NCI-H524 treated with DMSO at 0.1 percent for 48 hours (cell line): ENCODE results near the gene OIT3.
"Not testable (repeated sequence)": the region's sequence is repeated elsewhere in the genome, so short reads cannot be mapped to it uniquely, and the experiment has no call there.

Experiments
- DNase-seq: peaks from one replicate; lab custom pipeline; 2025; lab: John Stamatoyannopoulos, UW

The OIT3 gene

DNA sequence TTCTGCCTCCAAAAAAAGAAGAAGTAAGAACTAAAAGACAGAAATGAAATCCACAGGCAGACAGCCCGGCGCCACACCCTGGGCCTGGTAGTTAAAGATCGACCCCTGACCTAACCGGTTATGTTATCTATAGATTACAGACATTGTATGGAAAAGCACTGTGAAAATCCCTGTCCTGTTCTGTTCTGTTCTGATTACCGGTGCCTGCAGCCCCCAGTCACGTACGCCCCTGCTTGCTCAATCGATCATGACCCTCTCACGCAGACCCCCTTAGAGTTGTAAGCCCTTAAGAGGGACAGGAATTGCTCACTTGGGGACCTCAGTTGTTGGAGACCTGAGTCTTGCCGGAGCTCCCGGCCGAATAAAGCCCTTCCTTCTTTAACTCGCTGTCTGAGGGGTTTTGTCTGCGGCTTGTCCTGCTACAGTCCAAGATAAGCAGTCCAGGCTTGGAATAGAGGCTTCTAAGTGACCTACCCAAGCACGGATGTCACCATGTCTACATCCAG lies 10.5 kb downstream of the OIT3 start:
- DNase-seq, result not testable (repeated sequence)

DNA sequence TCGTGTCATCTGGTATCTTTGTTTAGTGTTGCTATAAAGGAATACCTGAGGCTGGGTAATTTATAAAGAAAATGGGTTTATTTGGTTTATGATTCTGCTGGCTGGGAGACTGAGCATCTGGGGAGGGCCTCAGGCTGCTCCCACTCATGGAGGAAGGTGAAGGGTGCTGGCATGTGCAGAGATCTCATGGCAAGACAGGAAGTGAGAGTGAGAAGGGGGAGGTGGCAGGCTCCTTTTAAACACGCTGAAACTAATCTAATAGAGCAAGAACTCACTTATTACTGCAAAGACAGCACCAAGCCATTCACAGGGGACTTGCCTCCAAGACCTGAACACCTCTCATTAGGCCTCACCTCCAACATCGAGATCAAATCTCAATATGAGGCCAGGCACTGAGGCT lies 11.3 kb downstream of the OIT3 start:
- no peak for DNase-seq

DNA sequence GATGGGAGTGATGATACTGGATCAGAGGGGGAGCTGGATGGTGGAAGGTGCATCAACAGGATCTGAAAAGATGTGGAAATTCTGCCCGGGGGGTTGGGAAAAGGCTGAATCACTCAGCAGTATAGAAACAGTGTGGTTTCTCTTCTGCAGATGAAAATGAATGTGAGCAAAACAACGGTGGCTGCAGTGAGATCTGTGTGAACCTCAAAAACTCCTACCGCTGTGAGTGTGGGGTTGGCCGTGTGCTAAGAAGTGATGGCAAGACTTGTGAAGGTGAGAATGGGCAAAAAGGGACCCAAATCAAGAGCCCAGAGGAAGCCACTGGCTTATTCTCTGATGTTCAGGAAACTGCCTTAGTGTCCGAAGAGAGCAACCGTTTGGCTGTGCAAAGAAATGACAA lies 12.9 kb downstream of the OIT3 start:
- no peak for DNase-seq

DNA sequence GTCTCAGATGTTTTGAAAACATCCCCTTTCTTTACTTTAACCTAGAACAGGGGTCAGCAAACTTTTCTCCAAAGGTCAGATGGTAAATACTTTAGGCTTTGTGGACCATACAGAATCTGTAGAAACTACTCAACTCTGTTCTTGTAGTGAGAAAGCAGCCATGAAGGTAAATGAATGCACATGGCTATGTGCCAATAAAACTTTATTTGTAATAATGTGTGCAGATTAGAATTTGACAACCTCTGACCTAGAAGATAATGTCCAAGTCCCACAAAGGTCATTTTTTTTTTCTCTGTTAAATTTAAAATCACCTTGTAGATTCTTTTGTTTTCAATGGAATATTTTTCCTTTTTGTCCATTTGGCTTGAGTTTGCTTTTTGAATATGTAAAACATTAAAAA lies 17.2 kb downstream of the OIT3 start:
- DNase-seq, result no peak

DNA sequence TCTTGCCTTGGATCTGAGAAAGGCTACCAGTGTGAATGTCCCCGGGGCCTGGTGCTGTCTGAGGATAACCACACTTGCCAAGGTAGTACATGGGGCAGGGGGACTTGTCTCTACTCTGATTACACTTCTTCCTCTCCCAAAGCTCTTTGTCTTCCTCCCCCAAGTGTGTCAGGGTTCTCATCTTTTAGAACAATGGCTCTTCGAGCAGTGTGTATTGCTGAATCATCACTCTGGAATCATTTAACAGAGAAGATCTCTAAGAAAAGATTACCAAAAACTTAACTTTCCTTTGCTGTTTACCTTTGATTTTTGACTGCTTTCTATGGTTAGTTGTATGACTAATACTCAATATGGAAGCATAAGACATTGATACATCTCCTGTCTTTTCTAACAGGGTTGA lies 18.2 kb downstream of the OIT3 start:
- no peak for DNase-seq

DNA sequence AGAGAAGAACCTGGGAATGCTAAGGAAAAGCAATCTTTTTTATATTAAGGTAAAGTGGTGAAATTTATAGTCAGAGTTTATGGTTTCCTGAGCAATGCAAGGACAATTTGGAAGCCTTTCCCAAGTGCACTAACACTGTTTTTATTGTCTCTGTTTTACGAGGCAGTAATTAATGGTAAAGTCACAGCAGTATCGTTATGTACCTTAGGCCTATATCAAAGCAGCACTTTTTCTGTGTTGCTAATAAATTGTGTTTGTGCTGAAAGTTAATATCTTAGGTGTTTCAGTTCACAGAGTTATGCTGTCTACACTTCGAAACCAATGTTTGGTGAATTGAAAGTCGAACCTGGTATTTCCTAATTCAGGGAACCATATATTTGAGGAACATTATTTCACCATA lies 19.2 kb downstream of the OIT3 start:
- no peak for DNase-seq

DNA sequence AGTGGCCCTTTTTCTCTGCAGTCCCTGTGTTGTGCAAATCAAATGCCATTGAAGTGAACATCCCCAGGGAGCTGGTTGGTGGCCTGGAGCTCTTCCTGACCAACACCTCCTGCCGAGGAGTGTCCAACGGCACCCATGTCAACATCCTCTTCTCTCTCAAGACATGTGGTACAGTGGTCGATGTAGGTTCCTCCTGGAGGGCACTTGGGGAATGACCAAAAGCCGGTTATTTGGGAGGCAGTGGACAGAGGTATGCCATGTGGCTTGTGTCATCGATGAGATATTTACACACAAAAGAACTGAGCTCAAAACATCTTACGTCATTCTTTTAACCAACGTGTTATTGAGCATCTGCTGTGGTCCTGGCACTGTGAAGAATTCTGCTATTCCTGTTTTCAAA lies 19.7 kb downstream of the OIT3 start:
- DNase-seq, result no peak

DNA sequence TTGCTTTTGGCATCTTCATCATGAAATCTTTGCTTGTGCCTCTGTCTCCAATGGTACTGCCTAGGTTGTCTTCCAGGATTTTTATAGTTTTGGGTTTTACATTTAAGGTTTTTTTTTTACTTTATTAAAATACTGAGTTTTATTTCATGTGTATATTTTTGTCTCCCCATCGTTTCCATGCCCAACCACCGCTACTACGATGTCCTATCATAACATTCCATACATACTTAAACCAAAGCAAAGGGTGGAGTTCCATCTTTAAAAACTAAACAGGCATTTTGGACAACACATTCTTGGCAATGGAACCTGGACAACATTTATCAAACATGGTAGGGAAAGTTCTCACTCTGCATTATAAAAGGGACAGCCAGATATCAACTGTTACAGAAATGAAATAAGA lies 23.7 kb downstream of the OIT3 start:
- not testable (repeated sequence) for DNase-seq

DNA sequence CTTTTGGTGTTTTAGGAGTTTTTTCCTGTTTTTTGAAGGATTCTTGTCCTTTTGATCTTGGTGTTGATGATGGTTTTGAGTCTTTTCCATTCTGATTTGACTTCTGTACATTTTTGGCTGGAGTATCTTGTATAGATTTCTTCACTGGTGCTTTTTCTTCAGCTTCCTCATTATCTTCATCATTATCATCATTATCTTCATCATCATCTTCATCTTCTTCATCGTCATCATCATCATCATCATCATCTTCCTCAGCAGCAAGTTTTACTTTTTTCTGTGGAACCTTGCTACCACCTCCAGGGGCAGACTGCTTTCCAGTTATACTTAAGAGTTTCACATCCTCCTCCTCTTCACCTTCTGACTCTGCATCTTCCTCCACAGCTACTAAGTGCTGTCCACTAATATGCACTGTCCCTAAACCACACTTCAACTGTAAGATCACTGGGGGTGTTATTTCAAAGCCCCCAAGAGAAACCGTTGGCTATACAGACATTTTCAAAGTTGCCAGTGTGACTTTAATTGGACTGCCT lies 24.3 kb downstream of the OIT3 start:
- DNase-seq, result not testable (repeated sequence)

DNA sequence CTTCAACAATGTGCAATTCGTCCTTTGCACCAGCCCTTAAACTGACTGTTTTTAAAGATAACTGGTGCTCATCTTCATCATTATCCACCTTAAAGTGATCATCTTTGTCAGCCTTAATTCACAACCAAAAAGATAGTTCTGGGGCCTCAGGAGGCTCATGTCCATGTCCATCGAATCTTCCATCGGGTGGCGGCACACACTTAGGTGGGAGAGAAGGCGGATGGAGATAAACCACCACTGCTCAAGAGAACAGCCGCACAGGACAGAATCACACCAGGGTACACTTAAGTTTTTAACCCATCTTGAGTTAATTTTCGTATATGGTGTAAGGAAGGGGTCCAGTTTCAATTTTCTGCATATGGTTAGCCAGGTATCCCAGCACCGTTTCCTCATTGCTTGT lies 24.8 kb downstream of the OIT3 start:
- DNase-seq, result no peak

DNA sequence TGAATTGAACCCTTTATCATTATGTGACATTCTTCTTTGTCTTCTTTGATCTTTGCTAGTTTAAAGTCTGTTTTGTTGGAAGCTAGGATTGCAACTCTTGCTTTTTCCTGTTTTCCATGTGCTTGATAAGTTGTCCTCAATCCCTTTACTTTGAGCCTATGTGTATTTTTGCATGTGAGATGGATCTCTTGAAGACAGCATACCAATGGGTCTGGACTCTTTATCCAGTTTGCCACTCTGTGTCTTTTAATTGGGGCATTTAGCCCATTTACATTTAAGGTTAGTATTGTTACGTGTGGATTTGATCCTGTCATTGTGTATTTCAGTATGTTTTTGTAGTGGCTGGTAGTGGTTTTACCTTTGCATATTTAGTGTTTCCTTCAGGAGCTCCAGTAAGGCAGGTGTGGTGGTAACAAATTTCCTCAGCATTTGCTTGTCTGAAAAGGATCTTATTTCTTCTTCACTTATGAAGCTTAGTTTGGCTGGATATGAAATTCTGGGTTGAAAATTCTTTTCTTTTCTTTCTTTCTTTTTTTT lies 27.7 kb downstream of the OIT3 start:
- not testable (repeated sequence) for DNase-seq

DNA sequence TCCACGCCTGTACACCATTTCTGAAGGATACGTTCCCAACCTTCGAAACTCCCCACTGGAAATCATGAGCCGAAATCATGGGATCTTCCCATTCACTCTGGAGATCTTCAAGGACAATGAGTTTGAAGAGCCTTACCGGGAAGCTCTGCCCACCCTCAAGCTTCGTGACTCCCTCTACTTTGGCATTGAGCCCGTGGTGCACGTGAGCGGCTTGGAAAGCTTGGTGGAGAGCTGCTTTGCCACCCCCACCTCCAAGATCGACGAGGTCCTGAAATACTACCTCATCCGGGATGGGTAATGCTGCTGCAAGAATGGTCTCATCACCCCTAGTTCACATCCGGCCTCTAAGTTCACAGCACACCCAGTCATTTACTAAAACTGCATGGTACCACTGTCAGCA lies 30.8 kb downstream of the OIT3 start:
- no peak for DNase-seq

DNA sequence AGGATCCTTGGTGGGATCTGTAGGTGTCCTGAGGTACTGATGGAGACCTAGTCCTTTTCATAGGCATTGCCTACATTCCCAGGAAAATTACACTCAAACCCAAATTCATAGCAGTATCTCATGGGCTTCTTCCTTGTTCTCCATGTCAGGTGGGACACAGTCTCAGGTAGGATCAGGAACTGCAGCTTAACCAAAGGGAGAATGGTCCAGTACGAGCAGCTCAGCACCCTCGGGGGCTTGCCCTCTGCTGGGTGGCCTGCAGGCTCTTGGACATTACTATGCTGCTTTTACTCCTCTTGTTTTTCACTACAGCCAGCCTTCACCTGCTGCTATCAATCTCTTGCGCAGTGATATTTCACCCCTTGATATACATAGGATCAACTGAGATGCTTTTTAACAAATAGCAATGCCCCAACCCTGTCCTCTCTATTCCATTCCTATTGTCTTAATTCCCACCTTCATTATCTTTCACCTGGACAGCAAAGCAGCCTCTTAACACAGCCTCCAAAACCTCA lies 32.5 kb downstream of the OIT3 start:
- DNase-seq, result no peak

DNA sequence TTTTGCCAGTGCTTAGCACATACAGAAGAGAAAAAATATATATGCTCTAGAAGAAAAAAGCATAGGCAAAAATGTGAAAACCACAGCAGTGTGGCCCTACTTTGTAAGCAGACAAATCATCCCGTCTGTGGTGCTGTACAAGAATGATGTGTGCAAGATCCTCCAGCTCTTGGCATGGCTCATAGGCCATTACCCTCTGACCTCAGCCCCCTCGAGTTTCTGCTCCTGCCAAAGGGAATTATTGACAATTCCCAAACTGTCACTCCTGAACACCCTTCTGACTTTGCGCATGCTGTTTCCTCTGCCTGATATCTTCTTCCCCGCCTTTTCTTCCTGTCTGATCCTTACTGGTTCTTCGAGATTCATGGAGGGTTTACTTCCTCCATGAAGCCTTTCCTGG lies 33.9 kb downstream of the OIT3 start:
- DNase-seq, result no peak

DNA sequence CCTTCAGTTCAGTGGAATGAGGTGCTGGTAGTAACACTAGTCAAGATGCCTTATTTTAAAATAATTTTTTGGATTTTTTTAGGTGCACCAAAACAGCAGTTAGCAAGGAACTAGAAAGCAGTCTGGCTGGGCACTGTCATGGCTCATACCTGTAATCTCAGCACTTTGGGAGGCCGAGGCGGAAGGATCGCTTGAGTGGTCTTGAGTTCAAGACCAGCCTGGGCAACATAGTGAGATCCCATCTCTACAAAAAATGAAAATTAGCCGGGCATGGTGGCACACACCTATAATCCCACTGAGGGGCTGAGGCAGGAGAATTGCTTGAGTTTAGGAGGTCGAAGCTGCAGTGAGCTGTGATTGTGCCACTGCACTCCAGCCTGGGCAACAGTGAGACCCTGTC lies 35.3 kb downstream of the OIT3 start:
- no peak for DNase-seq

DNA sequence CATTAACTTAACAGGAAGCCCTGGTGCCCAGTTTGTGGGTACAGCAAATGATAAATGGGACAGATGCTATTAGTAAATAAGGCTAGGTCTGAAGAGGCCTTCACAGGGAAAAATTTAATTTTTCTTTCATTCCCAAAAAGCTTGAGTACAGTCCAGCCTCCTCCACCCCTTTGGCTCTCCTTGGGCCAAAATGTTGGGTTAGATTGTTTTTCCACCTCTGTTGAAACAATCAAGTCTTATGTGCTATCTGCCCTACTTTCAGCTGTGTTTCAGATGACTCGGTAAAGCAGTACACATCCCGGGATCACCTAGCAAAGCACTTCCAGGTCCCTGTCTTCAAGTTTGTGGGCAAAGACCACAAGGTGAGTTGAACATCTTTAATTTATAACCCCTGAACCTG lies 36.7 kb downstream of the OIT3 start:
- no peak for DNase-seq

DNA sequence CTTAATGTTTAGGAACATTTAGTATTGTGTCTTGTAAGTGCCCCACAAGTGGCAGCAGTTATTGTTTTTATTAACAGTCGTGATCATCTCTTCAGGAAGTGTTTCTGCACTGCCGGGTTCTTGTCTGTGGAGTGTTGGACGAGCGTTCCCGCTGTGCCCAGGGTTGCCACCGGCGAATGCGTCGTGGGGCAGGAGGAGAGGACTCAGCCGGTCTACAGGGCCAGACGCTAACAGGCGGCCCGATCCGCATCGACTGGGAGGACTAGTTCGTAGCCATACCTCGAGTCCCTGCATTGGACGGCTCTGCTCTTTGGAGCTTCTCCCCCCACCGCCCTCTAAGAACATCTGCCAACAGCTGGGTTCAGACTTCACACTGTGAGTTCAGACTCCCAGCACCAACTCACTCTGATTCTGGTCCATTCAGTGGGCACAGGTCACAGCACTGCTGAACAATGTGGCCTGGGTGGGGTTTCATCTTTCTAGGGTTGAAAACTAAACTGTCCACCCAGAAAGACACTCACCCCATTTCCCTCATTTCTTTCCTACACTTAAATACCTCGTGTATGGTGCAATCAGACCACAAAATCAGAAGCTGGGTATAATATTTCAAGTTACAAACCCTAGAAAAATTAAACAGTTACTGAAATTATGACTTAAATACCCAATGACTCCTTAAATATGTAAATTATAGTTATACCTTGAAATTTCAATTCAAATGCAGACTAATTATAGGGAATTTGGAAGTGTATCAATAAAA lies 38.9 kb downstream of the OIT3 start:
- no peak for DNase-seq

DNA sequence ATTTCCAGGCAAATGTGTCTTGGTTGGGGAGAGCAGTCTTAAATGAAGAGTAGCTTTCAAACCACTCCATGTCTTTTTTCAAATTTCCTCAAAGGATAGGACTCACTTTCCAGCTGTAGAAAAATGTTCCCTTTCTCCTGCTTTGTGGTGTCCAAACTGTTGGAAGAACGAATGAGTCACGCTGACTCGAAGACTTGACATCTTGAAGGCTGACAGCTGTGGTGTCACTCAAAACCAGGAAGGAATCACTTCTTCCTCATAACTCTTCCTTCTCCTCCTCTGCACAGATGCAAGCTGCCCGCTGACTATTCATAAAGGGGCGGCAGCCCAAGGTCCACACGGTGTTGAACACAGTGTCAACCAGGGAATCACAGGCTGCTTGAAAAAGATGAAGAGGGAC lies 41.8 kb downstream of the OIT3 start:
- DNase-seq, result no peak

DNA sequence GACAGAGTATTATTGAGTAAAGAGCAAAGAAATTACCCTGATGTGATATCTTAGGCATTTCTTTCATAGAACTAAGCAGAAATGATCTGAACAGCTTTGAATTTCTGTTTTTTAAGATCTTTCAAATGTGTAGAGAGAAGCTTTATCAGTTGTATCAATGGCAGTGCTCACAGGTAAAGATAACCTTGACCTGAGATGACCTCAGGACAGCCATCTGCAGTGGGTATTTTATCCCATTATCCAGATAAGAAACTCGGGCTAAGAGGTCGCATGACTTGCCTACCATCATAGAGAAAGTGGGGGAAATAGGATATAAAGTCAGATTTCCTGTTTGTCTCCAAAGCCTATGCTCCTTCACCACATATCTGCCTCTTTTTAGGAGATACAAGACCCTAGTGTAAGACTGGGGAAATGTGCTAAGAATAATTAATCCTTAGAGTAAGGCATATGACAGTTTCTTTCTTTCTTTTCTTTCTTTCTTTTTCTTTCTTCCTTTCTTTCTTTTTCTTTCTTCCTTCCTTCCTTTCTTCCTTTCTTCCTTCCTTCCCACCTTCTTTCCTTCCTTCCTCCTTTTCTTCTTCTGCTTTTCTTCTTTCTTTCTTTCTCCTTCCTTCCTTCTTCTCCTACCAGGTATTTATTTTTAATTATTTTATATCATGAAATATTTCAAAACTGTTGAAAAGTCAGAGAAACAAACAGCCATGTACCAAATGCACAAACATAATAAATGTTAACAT lies 50.1 kb downstream of the OIT3 start:
- no peak for DNase-seq

DNA sequence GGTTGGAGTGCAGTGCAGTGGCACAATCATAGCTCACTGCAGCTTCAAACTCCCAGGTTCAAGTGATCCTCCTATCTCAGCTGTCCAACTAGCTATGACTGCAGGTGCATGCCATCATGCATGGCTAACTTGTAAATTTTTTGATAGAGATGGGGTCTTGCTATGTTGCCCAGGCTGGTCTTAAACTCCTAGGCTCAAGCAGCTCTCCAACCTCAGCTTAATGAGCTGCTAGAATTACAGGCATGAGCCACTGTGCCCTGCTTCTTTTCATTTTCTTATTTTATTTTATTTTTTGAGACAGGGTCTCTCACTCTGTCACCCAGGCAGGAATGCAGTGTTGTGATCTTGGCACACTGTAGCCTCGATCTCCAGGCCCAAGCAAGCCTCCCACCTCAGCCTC lies 53.4 kb downstream of the OIT3 start:
- DNase-seq, result no peak

DNA sequence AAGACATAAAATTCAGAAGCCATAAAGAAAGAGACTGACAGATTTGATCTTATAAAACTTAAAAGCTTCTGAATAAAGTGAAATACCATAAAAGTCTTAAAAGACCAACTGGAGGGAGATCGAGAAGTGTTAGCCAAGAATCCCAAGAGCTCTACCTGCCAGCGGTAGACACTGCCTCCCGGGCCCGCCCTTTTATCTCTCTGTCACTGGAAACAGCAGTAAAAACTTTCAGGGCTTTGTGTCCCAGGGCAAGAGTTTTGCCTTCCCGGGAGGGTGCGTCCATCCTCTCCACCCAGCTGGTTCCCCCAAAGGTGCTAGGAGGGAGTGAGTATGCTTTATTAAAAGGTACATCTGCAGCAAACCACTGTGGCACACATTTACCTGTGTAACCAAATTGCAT lies 55.2 kb downstream of the OIT3 start:
- no peak for DNase-seq

DNA sequence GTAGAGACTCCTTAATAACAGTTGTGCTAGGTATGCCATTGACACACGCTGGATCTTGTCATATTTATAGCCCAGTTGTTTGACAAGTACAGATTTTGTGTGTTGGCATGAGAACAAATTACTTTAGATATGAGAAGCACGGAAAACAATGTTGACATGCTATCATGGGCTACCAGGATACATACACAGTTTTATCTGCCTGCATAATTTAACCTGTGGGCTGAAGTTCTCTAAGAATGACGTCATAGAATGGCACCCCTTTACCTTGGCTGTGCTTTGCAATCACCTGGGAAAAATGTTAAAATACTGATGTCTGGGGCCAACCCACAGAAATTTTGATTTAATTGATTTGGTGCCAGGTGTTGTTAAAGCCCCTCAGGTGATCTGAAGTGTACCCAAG lies 58.2 kb downstream of the OIT3 start:
- DNase-seq, result no peak

DNA sequence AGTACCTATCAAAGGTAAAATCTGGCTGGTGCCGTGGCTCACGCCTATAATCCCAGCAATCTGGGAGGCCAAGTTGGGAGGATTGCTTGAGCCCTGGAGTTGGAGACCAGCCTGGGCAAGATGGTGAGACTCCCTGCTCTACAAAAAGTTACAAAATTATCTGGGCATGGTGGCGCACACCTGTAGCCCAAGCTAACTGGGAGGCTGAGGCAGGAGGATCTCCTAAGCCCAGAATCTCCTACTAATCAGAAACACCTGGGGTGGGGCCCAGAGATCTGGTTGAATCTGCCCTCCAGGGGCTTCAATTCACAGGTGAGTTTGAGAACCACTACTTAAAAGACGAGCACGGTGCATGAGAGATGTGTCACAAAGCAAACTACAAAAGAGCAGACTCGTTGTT lies 58.6 kb downstream of the OIT3 start:
- DNase-seq, result no peak
